Lower lobe of right lung (tissue), 2 donors: ENCODE results near the gene ADAMTS17. TPM values are rescaled to one million over a fixed set of nuclear protein-coding genes. Genes with fewer than 3 reads are reported as not detected.

Experiments used
- ATAC-seq, 2 donors: fragments of 200-7000 bp; cut with Tn5 transposase; one replicate each; pipeline ENCODE4 v1.9.1; 2020 to 2022; ENCODE audit warnings: mild to moderate bottlenecking in 2 of 2, moderate library complexity in 2 of 2
- DNase-seq: peaks from one replicate; pipeline ENCODE4 v3.0.0-alpha.2; 2020
- H3K27ac ChIP-seq: fragments of 200-600 bp; one replicate; pipeline ENCODE4 v1.8.0; 2022
- H3K27me3 ChIP-seq: fragments of 200-600 bp; one replicate; pipeline ENCODE4 v1.8.0; 2022; ENCODE audit warnings: low read depth
- H3K36me3 ChIP-seq: fragments of 200-600 bp; one replicate; pipeline ENCODE4 v1.8.0; 2022; ENCODE audit warnings: mild to moderate bottlenecking
- H3K4me1 ChIP-seq: fragments of 200-600 bp; one replicate; pipeline ENCODE4 v1.8.0; 2022
- H3K4me3 ChIP-seq: fragments of 200-600 bp; one replicate; pipeline ENCODE4 v1.8.0; 2022; ENCODE audit warnings: mild to moderate bottlenecking
- H3K9me3 ChIP-seq: fragments of 200-600 bp; one replicate; pipeline ENCODE4 v1.8.0; 2022
- intact Hi-C: fragments of 100-400 bp; cut with DNase I; formaldehyde crosslinking; loops from one replicate; pipeline ENCODE4 v1.11.0; 2022
- total RNA-seq: library from RNA; stranded (reverse); fragmentation: NEBNext Ultra II Directional; extraction: Animal tissue kit (Norgen Biotek cat#: 25700); gene quantifications from one replicate; pipeline ENCODE4 v1.2.1, GENCODE V29; 2021
- TF ChIP-seq, protein P1 (sequence below): fragments of 200-600 bp; IDR thresholded peaks from one replicate; pipeline ENCODE4 v1.8.0; 2022; ENCODE audit warnings: antibody characterized with exemption, mild to moderate bottlenecking
- donor health status: DM: no; HTN: yes; CAD: no; lungs with severe emphysema.

Gene ADAMTS17
- total RNA-seq, 1 donor from 2014 or later, result 3.0 TPM

DNA sequence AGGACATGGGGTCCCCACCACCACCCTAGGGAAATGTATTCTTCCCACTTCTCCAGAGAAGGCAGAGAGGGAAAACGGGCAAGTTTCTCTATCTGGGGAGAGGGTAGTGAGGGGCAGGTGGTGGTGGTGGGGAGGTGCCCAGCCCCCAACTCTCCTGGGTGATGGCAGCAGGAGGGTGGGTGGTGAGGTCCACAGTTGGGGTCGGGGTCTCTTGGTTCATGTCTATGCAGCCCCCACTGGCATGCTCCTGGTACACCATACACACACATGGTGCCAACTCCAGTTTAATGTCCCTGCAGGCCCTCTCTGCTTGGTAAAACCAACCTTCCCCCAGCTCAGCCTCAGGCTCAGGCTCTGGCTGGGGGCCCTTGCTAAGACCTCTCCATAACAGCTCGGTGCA lies 354.1 kb downstream of the ADAMTS17 start:
- H3K4me3 ChIP-seq, result no peak overlapping the region
- TF ChIP-seq, protein P1, sequence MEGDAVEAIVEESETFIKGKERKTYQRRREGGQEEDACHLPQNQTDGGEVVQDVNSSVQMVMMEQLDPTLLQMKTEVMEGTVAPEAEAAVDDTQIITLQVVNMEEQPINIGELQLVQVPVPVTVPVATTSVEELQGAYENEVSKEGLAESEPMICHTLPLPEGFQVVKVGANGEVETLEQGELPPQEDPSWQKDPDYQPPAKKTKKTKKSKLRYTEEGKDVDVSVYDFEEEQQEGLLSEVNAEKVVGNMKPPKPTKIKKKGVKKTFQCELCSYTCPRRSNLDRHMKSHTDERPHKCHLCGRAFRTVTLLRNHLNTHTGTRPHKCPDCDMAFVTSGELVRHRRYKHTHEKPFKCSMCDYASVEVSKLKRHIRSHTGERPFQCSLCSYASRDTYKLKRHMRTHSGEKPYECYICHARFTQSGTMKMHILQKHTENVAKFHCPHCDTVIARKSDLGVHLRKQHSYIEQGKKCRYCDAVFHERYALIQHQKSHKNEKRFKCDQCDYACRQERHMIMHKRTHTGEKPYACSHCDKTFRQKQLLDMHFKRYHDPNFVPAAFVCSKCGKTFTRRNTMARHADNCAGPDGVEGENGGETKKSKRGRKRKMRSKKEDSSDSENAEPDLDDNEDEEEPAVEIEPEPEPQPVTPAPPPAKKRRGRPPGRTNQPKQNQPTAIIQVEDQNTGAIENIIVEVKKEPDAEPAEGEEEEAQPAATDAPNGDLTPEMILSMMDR, result no peak
- DNase-seq (peak; percentile 4), ATAC-seq (no peak)
- no peaks in the 10 kb centered on the region for H3K36me3 ChIP-seq
- H3K9me3 ChIP-seq, result no peaks in the 10 kb centered on the region
- H3K4me1 ChIP-seq, result peaks cover 4% of the 10 kb centered on the region
- intact Hi-C loops, result no loop called here
- no peak overlapping the region for H3K27ac ChIP-seq
- no peaks in the 10 kb centered on the region for H3K27me3 ChIP-seq

DNA sequence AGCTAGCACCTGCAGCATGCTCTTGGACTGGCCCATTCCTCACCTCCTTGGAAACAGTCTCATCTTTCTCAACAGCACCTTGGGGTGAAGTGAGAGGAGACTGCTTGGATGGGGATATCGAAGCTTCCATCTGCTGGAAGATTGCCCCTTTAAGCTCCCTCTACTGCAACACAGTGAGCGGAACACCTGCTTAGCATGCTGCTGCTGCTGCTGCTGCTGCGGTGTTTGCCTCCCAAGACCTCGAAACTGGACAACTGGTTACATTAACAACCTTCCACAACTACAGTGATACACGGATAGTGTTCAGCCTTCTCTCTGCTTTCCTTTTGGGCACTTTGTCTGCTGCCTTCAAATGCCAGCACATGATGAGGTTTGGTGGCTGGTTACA lies 354.7 kb downstream of the ADAMTS17 start:
- Histone ChIP-seq H3K9me3 (no peaks in the 10 kb centered on the region), H3K4me1 (peaks cover 6% of the 10 kb centered on the region), H3K36me3 (no peaks in the 10 kb centered on the region), H3K27ac (no peak overlapping the region), H3K4me3 (no peak overlapping the region), H3K27me3 (no peaks in the 10 kb centered on the region)
- DNase-seq (no peak), ATAC-seq (no peak)
- intact Hi-C loops, result no loop called here
- TF ChIP-seq, protein P1, result no peak

DNA sequence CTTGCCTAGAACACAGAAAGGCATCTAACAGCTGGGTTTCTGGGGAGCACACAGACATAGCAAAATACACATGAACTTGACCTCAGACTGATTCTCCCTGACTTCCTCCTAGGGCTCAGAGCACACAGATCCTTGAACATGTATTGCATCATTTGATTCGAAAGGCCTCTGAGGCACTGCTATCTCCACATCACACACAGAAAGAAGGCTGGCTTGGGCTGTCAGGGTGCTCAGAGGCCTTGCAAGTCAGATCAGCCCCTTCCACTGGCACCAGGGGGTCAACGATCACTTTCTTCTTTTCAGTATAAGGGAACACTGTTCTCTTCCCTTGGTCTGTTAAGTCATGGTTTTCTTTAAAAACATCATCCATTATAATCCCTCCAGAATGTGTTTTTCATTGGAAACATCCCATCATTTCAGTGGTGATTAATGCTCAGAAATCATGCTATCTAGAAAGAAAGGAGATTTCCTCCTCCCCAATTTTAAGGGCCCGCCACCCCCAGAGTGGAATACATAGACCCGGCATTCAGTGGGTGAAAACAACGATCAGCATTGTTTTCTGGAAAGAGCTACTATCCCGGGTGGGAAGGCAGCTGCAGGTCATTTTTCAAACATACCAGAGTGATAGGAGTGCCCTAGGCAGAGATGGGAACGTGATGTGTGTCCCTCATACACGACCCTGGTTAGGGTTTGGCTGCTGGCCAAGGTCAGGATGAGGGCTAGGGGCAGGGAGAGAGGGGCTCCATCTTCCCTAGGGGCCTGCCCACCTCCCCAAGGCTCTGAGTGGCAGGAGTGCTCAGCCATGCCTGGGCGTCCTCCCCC lies 355.3 kb downstream of the ADAMTS17 start:
- Histone ChIP-seq H3K9me3 (no peaks in the 10 kb centered on the region), H3K27me3 (no peaks in the 10 kb centered on the region), H3K4me1 (peaks cover 6% of the 10 kb centered on the region), H3K4me3 (no peak overlapping the region), H3K27ac (no peak overlapping the region), H3K36me3 (no peaks in the 10 kb centered on the region)
- TF ChIP-seq, protein P1, result no peak
- intact Hi-C loops, result no loop called here
- ATAC-seq (peak in 1 of 2 donors; percentile 8), DNase-seq (peak; percentile 12)

DNA sequence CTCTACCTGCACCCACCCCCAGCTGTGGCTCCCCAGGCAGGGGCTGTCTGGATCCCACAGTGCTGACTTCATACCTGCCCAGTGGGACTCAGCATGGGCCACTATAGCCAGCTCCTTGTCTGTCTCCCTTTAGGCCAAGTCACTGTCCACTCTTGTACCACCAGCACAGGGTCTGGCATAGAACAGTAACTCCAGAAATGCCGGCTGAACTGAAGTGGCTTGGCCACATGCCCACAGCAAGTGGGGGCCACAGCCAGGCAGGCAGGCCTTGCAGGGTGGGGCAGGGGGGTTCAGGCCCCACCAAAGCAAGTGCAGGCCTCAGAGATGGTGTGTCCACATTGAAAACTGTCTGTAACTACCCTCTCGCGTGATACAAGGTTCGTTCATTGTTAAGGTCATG lies 355.9 kb downstream of the ADAMTS17 start:
- no peak overlapping the region for H3K4me3 ChIP-seq
- TF ChIP-seq, protein P1, result no peak
- no peaks in the 10 kb centered on the region for H3K27me3 ChIP-seq
- no peaks in the 10 kb centered on the region for H3K9me3 ChIP-seq
- intact Hi-C loops, result no loop called here
- no peaks in the 10 kb centered on the region for H3K36me3 ChIP-seq
- DNase-seq (no peak), ATAC-seq (no peak)
- peaks cover 6% of the 10 kb centered on the region for H3K4me1 ChIP-seq
- H3K27ac ChIP-seq, result no peak overlapping the region

DNA sequence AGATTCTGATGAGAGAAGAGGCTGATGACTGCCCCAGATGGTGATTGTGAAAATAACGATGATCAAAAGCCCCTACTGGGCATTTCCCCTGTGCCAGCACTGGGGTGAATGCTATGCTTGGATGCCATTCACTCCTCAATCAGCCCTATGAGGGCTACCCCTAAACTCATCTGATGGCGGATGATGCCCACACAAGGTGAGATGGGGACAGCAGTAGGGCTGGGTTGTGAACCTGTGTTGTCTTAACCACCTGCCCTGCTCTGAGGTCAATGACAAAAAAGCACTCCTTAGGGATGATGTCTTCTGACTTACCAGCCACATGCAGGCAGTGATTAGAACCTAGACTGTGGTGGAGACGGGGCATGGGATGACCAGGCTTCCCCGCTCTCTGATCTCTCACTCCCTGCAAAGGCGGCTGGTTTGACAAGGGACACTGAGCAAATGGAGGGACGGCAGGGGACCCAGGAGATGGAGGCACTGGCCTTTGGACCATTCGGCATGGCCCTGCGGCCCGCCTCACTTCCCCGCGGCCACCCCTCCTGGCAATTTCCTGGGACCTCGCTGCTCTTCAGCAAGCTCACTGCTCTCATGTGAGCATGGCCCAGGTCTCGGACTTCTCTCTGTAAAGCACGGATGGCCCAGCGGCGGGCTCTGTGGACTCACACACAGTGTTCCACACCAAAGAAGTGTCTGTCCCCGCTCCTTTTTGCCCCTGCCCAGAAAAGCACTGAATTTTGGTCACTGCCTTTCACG lies 357.1 kb downstream of the ADAMTS17 start:
- H3K9me3 ChIP-seq, result no peaks in the 10 kb centered on the region
- H3K4me3 ChIP-seq, result no peak overlapping the region
- H3K27ac ChIP-seq, result no peak overlapping the region
- H3K4me1 ChIP-seq, result peaks cover 6% of the 10 kb centered on the region
- intact Hi-C loops, result no loop called here
- no peaks in the 10 kb centered on the region for H3K36me3 ChIP-seq
- DNase-seq (no peak), ATAC-seq (no peak)
- TF ChIP-seq, protein P1, result no peak
- H3K27me3 ChIP-seq, result no peaks in the 10 kb centered on the region
